Erythroblast (primary cell): Measurements from ENCODE around the gene PARD3.

ENCODE experiments used
- GATA1 ChIP-seq: IDR thresholded peaks from 2 replicates; pipeline ENCODE4 v1.6.1; 2011; ENCODE audit warnings: low read depth, mild to moderate bottlenecking, control low read depth, low read length, moderate library complexity
- POLR2A ChIP-seq: IDR thresholded peaks from 2 replicates; pipeline ENCODE4 v1.6.1; 2011; ENCODE audit warnings: mild to moderate bottlenecking, low read length

DNA sequence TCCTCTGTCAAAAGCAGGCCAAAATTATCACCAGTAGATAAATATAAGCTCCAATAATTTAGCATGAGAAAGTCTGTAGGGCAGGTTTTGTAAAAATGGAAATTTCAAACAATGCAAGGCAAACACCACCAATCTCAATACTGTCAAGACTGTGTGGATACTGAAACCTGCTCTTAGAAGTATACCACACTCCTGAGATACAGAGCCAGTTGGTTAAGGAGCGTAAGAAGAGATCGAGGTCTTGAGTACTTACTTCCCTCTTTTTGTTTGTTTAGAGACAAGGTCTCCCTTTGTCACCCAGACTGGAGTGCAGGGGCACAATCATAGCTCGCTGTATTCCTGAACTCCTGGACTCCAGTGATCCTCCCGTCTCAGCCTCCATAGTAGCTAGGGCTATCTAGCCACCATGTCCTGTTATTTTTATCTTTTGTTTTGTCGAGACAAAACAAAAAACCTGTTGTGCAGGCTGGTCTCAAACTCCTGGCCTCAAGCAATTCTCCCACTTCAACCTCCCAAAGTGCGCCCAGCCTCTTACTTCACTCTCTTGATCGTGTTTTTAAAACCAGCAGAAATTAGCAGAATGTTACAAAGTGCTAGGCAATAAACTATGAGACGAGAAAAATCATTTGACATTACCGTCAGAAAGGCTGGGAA lies 205.7 kb downstream of the PARD3 start:
- TF ChIP-seq POLR2A (no peak), GATA1 (no peak)
